OCI-LY7 (cell line): ENCODE results near the gene CCDC78.

Experiments used
- CTCF ChIP-seq: fragments of 200-600 bp; sonication (generic); conservative IDR thresholded peaks from 2 replicates; pipeline ENCODE4 v1.5.1; 2014; ENCODE audit warnings: mild to moderate bottlenecking, antibody characterized with exemption, low read length, moderate library complexity, mixed read lengths
- EZH2phosphoT487 ChIP-seq: fragments of 200-600 bp; sonication (generic); IDR thresholded peaks from 2 replicates; pipeline ENCODE4 v1.6.1; 2018; ENCODE audit warnings: low read depth, borderline replicate concordance, mild to moderate bottlenecking, mixed run types, antibody characterized with exemption, low read length, moderate library complexity, mixed read lengths

- no peak for TF ChIP-seq CTCF
- no peak for TF ChIP-seq EZH2phosphoT487
These were observed 8.6 kb downstream of the CCDC78 start for GRCh38 chr16:717450-718245.
